ENCODE data around the gene PPM1A.
"Not testable (repeated sequence)": the region's sequence is repeated elsewhere in the genome, so short reads cannot be mapped to it uniquely, and the experiment has no call there.

The PPM1A gene

DNA sequence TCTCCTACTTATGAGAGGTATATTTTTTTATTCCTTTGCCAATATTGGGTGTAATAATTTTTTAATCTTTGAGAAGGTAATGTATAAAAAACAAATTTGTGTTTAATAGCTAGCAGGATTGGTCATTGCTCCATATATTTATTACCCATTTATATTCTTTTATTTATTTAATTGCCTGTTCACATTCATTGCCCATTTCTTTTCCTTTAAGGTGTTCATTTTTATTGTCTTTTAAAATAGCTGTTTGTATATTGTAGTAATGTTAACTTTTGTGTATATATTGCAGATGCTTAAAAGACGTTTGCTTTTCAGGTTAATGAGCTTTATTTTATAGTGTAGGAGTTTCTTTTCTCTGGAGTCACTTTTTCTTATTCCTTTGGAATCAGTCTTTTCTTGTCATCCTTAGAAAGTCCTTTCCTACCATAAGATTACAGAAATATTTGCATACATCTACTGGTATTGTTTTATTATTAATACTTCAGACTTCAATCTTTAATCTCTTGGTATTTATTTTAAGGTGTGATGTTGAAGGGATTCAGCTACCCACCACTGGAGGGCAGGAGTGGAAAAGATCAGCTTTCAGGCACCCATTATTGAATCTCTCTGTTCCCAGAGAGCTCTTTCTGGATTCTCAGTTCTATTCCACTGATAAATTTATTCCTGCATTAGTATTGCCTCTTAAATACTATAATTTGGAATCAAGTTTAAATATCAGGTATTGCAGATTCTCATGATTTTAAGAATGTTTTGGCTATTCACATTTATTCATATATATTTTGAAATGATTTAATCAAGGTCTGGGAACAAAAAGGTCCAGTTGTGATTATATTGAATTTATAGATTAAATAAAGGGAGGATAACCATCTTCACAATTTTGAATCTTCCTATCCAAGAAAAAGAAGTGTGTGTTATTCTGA is 17.3 kb downstream of the PPM1A start:
- DNase-seq (ENCODE audit: low read depth): no peak

GRCh38 chr14:60272177-60272576 is 23.2 kb downstream of the PPM1A start:
- no peak for DNase-seq (ENCODE audit: low read depth)

- DNase-seq (ENCODE audit: low read depth): no peak
Observed at GRCh38 chr14:60273956-60274355, 24.9 kb downstream of the PPM1A start.

- no peak for DNase-seq (ENCODE audit: low read depth)
Observed at GRCh38 chr14:60274448-60274847, 25.4 kb downstream of the PPM1A start.

- no peak for DNase-seq (ENCODE audit: low read depth)
Observed at GRCh38 chr14:60275932-60276331, 26.9 kb downstream of the PPM1A start.

DNA sequence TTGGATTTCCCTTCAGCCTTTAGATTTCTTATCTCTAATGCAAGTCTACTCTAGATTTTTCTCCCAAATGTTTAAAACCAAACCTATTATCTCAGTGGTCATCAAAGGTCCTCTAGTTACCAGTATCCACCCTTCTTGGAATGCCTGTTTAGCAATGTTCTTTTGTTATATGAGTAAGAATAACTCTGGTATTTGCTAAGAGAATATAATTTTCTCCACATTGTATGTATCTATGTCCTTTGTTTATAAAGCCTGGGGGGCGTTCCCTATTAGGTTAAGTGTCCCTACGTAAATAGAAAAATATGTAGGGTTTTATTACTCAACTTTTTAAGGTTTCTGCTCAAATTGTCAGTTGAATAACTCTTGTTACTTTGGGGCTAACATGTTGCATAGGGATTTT is 27.3 kb downstream of the PPM1A start:
- DNase-seq (ENCODE audit: low read depth): no peak

DNA sequence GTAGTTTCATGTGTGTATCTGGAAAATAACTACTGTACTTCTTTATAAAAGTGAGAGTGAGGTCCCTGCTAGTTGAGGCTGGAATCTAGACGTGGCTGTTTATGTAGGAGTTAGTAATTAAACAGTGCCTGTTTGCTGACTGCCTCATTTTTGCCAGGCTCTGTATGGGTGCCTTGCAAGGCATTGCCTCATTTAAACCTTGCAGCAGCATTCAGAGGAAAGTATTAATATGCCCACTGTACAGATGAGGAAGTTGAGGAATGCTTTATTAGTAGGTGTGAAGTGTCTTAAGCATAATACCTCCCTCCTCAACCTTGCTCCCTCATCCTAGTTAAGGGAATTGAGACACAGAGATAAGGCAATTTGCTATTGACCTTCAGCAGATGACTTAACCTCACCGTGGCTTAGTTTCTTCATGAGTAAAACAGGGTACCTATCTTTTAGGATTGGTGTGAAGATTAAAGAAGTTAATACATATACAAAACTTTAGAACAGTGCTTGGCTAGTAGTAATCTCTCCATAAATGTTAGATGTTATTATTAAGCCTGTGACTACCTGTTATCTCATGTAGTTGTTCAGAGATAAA is 28.7 kb downstream of the PPM1A start:
- DNase-seq (ENCODE audit: low read depth): no peak

DNA sequence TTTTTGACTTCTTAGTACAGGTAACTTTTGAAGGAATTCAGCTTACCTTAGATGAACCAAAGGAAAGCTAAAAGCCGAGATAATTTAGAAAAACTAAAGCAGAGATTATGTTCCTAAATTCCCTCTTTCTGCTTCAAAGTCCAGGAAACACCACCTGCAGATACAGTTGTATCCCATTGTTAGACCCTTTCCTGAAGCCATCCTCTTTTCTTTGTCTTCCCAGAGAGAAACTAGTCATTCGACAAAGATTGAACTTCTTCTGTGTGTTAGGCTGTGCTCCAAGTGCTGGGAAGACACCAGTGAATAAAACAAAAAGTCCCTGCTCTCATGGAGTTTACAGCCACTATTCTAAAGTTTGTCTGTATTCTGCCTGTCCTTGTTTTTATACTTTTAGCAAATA is 29.3 kb downstream of the PPM1A start:
- no peak for DNase-seq (ENCODE audit: low read depth)

GRCh38 chr14:60287452-60287851 is 38.4 kb downstream of the PPM1A start:
- DNase-seq (ENCODE audit: low read depth): no peak

DNA sequence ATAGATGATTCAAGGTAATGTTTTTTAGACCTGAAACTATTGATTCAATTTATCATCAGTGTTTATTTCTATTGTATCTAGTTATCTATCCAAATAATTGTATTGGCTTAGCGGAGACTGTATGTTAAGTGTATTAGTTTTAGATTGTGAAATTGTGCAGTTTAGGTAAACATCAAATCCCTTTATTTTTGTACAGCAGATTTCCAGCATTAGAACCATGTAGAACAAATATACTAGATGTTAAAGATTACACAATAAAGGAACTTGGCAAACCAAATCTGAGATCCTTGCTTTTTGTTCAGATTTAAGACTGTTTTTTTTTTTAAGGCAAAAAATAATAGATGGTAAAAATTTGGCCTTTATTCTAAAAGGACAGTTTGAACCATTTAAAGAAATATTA is 39.3 kb downstream of the PPM1A start:
- no peak for DNase-seq (ENCODE audit: low read depth)

GRCh38 chr14:60294411-60295069 is 45.5 kb downstream of the PPM1A start:
- no peak for DNase-seq (ENCODE audit: low read depth)

DNA sequence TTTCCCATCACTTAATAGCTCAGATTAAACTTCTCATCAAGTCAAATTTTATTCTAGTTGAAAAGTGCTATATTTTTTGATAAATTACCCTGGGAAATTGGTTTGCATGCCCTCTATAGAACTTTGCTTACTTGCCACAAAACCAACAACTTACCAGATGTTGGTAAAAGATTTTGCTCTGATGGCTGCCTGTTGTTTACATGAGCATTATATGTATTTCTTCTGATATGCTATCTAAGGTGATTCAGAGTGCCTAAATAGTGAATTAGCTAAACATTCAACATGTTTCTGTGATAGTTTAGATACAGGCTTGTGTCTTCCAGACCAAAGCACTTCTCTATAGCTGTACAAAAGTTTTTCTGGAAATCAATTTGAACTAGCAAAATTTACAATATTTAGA is 51.0 kb downstream of the PPM1A start:
- no peak for DNase-seq (ENCODE audit: low read depth)

DNA sequence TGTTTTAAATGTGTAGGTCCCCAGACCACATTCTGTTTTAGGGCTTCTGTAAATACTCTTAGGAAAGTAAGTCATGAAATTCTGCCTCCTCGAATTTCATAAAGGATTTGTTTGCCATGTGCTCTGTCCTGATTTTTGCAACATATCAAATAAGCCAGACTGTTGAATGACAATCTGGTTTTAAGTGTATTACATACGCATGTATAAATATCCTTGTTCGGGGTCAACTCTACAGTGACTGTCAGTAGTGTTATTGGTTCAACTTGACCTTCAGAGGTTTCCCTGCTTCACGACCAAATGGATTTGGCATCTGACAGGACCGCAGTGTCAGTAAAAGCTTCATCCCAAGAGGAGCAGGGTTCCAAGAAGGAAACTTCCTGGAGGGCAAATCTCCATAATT is 52.7 kb downstream of the PPM1A start:
- no peak for DNase-seq (ENCODE audit: low read depth)

- no peak for DNase-seq (ENCODE audit: low read depth)
Observed at GRCh38 chr14:60302663-60303062, 53.6 kb downstream of the PPM1A start.

- no peak for DNase-seq (ENCODE audit: low read depth)
Observed at GRCh38 chr14:60303745-60304144, 54.7 kb downstream of the PPM1A start.

DNA sequence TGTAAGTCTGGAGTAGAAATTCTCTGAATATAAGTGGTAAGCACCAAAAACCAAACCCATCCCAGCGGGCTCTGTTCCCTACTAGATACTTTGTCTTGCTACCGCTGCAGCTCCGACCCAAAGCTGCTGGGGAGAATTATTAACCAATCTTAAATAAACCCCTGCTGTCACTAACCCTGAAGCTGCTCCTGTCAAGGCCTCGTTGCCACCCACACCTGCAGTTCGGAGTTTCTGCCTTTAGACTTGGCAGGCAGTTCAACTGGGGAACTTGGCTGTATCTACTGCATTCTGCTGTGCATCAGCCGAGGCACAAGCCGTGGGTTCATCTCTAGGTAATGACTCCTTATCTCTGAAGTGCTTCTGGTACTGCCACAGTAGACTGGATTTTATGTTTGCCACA is 55.5 kb downstream of the PPM1A start:
- DNase-seq (ENCODE audit: low read depth): no peak

- no peak for DNase-seq (ENCODE audit: low read depth)
Observed at GRCh38 chr14:60309867-60310552, 61.0 kb downstream of the PPM1A start.

DNA sequence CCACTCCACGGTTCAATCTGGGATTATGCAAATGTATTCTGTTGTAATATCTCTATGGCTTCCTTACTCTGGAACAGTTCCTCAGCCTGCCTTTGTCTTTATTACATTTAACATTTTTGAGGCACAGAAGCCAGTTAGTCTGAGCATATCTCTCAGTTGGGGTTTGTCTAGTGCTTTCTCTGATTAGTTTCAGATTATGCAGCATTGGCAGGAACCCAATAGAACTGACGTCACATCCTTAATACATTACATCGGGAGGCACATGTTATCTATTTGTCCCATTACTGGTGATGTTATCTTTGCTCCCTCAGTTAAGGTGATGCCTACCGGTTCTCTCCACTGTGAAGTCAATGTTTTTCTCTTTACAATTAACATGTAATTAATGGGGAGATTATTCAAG is 62.4 kb downstream of the PPM1A start:
- no peak for DNase-seq (ENCODE audit: low read depth)

- no peak for DNase-seq (ENCODE audit: low read depth)
Observed at GRCh38 chr14:60313093-60313492, 64.1 kb downstream of the PPM1A start.

DNA sequence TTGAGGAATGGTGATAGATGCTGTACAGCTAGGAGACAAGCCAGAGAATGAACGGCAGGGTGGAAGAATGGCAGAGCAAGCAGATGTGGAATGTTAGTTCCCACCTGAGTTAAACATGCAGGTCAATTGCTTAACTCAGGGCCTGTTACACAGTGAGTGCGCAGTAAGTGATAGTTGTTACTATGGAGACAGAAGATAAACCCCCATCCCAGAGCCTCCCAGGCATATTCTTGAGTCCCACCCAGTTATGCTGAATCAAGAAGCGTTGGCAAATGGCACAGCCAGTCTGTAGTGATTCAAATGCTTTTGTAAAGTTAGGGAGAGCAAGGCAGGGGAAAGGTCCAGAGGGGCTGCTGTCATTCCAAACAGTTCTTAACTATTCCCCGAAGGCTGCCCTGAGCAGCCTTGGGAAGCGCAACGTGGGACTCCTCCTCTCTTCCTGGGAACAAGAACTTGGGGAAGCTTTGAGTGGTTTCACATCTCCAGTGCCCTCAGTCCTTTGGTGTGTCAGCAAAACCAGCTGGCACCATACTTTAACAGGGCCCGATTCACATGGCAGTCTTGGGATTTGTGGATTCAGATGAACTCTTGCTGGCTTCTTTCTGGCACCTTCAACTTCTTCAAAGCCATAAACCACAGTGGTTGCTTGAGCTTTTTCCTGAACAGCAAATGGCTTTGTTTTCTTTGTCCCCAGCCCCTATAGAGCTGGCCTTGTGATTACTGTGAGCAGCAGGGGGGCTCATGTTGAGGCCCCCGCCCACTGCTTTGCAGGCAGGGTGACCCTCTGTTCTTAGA is 66.4 kb downstream of the PPM1A start:
- DNase-seq (ENCODE audit: low read depth): no peak

DNA sequence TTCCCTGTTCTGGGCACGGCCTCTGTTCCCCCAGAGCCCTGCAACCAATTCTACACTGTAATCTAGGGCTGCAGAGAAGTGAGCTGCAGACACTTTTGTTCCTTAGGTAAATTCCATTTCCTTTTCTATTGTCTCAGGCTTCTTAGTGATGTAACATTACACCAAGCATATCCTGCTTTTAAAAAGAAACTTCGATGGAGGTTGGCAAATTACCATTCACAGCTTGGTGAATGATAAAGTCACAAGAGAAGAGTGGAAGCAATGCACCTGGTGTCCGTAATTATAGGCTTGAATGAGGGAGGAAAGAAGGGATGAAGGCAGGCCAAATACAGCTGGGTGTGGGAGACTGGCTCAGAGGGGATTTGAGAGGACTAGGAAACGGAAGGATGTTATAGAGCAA is 68.6 kb downstream of the PPM1A start:
- no peak for DNase-seq (ENCODE audit: low read depth)

DNA sequence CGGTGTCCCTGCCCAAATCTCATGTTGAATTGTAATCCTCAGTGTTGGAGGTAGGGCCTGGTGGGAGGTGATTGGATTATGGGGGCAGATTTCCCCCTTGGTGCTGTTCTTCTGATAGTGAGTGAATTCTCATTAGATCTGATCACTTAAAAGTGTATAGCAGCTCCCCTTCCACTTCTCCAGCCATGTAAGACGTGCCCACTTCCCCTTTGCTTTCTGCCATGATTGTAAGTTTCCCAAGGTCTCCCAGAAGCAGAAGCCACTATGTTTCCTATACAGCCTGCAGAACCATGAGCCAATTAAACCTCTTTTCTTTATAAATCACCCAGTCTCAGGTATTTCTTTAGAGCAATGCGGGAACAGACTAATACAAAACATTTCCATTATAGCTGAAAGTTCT is 71.8 kb downstream of the PPM1A start:
- not testable (repeated sequence) for DNase-seq (ENCODE audit: low read depth)

Measured in activated gamma-delta T cell treated with anti-CD3 and anti-CD28 coated beads, Interleukin-2, amount 50 U/mL, for 16 hours (primary cell).